HG03442 (cell line): ENCODE data around the gene CYLD.

Experiments
- ATAC-seq: cut with Tn5 transposase; IDR thresholded peaks from one replicate; pipeline ENCODE4 v1.9.1; 2021; ENCODE audit warnings: mild to moderate bottlenecking, moderate library complexity; ENCODE audit not compliant: unreplicated experiment

The CYLD gene

GRCh38 chr16:50776037-50776436 is 34.2 kb downstream of the CYLD start:
- ATAC-seq: no peak

GRCh38 chr16:50778284-50779163 is 36.6 kb downstream of the CYLD start:
- ATAC-seq: no peak

- no peak for ATAC-seq
These were observed 39.2 kb downstream of the CYLD start for GRCh38 chr16:50781043-50781442.

- no peak for ATAC-seq
These were observed 39.6 kb downstream of the CYLD start for GRCh38 chr16:50781518-50781917.

DNA sequence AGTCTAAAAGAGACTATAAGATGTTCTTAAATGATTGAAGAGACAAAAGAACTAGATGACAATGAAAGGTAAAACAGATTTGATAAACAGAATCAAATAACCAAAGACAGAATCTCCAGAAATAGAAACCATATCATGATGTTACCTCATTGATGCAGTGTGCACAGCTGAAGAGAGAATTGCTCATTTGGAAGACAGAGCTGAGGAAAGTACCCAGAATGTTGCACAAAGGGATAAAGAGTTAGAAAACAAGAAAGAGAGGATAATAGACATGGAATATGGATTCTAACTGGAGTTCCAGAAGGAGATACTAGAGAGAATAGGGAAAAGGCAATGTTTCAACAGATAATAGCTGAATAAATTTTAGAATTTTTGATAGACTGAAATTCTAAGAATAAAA is 47.9 kb downstream of the CYLD start:
- no peak for ATAC-seq

DNA sequence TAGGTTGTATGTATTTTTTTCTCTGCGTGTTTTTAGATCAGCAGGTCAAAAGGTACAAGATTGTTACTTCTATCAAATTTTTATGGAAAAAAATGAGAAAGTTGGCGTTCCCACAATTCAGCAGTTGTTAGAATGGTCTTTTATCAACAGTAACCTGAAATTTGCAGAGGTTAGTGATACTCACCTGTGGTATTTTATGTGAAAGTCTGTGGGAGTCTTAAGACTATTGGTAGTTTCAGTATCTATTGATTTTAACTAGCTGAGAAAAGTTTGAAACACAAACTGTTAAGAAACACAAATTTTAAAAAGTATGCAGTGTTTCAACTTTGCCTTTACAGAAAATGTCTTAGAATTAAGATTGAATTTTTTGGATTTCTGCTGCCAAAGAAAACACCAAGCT is 49.6 kb downstream of the CYLD start:
- ATAC-seq: no peak

GRCh38 chr16:50796829-50797228 is 54.9 kb downstream of the CYLD start:
- no peak for ATAC-seq

DNA sequence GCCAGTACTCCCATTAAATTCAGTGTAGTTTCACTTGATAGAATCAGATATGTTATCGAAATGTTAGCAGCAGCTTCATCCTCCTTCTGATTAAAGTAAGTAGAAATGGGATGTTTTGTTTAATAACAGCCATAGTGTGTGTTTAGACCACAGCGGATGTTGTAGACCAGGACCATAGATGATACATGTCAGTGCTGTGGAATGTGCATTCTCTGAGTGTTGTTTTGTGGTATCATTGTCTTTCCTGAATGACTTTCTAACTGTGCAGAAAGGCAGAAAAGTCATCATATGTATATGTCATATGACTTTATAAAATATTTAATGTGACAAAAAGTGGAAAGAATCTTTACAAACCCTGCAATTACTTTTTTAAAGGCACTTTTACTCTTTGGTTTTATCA is 55.6 kb downstream of the CYLD start:
- ATAC-seq: no peak

GRCh38 chr16:50800074-50800473 is 58.2 kb downstream of the CYLD start:
- no peak for ATAC-seq

GRCh38 chr16:50801036-50801435 is 59.1 kb downstream of the CYLD start:
- ATAC-seq: no peak

DNA sequence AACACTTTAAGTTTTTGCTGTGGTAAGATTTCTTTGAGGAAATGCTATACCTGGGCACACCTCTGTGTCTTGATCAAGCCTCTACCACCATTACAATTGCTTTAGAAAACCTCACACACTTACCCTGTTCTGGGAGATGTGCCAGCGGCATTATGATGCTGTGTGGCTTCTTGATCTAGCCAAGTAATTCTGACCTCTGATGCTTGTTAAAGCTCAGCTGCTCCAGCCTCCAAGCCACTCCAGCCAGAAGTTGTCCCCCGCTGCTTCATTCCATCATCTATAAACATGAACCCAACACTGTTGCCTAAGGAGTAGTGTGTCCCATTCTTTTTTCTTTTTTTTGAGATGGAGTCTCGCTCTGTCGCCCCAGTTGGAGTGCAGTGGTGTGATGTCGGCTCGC is 60.1 kb downstream of the CYLD start:
- no peak for ATAC-seq

- no peak for ATAC-seq
These were observed 61.1 kb downstream of the CYLD start for GRCh38 chr16:50802961-50803360.

GRCh38 chr16:50804290-50804907 is 62.5 kb downstream of the CYLD start:
- no peak for ATAC-seq

DNA sequence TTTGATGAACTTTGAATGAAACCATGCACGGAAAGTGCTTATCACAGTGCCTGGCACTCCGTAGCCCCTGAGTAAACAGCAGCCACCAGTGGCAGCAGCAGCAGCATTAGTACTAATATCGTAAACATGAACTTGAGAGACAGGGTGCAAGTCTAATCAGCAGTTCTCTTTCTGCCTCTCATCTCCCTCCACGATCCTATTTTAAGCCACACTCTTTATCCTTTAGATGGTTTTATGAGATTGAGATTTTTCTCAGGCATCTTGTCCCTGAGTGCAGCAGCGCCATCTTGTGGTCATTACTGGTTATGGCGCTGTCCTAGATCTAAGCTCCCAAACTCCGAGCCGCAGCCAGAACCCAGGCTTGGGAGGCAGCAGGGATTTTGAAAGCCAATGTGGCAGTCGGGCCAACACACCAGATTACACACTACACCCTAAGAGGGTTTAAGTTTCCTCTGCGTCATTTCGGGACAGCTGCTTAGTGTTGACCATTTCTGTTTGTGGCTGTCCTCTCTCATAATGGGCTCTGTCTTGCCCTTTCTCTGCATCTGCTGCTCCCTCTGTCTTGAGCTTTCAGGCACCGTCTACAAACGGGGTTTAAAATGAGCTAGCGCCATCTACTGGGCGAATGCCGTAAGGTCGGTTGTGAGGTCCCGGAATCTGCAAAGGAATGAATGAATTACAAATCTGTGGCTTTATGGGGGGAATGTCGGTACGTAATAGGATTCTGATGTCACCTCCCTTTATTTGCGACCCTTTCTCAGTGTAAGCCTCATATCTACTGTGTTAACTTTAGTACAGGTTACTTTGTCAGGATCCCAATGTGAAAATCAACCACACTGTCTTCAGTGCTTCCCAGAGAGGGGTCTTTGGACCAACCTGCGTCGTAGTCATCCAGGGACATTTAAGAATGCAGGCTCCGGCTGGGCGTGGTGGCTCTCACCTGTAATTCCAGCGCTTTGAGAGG is 64.5 kb downstream of the CYLD start:
- ATAC-seq: peak; percentile 80

GRCh38 chr16:50808929-50809538 is 67.1 kb downstream of the CYLD start:
- no peak for ATAC-seq

- ATAC-seq: peak; percentile 52
These were observed 67.7 kb downstream of the CYLD start for GRCh38 chr16:50809561-50809960.

GRCh38 chr16:50810241-50810965 is 68.5 kb downstream of the CYLD start:
- ATAC-seq: no peak

- ATAC-seq: no peak
These were observed 70.2 kb downstream of the CYLD start for GRCh38 chr16:50812046-50812445.

GRCh38 chr16:50812876-50813466 is 71.1 kb downstream of the CYLD start:
- no peak for ATAC-seq

GRCh38 chr16:50814052-50814451 is 72.2 kb downstream of the CYLD start:
- no peak for ATAC-seq
